B cell (primary cell): ENCODE measurements around the gene RASSF1. TPM values are rescaled to one million over a fixed set of nuclear protein-coding genes. Genes with fewer than 3 reads are reported as not detected.

Experiments used
- ATAC-seq: fragments of 200-7000 bp; cut with Tn5 transposase; one replicate; pipeline ENCODE4 v1.10.0; 2021; ENCODE audit warnings: low read depth, mild to moderate bottlenecking, moderate number of reproducible peaks, moderate library complexity
- CTCF ChIA-PET: fragments of 350-600 bp; sonication (Branson Sonifier 250); formaldehyde crosslinking; loops from one replicate; lab custom pipeline; 2021; ENCODE audit warnings: antibody characterized with exemption, inconsistent platforms; lab: Charles Lee
- POLR2A ChIA-PET: fragments of 350-600 bp; sonication (Branson Sonifier 250); formaldehyde crosslinking; loops from one replicate; lab custom pipeline; 2021; ENCODE audit warnings: antibody characterized with exemption; lab: Charles Lee
- DNase-seq: peaks from one replicate; pipeline ENCODE4 v3.0.0; 2013
- H2AFZ ChIP-seq: 2 replicates; pipeline ENCODE4 v1.6.1; 2012; ENCODE audit warnings: mild to moderate bottlenecking, low read depth, low read length; ENCODE audit not compliant: insufficient read depth, poor library complexity, severe bottlenecking
- H3K27ac ChIP-seq, 2 donors: 1 replicate in 1 of 2; 2 replicates in 1 of 2; pipeline ENCODE4 v1.5.1; 2012 to 2013; ENCODE audit warnings: low read length in 2 of 2, mild to moderate bottlenecking in 2 of 2, moderate library complexity in 1 of 2
- H3K27me3 ChIP-seq, 4 experiments: fragments of 200-600 bp in 1 of 4; sonication (generic) in 1 of 4; replicated peaks in 1 of 4; 1 replicate in 2 of 4; 2 replicates in 2 of 4; pipeline versions ENCODE4 v1.6.1 to v1.7.0; 2013 to 2016; ENCODE audit warnings: low read length in 3 of 4, mild to moderate bottlenecking in 2 of 4, mixed read lengths in 1 of 4, moderate library complexity in 1 of 4; ENCODE audit not compliant: insufficient read depth in 4 of 4, control insufficient read depth in 3 of 4; ENCODE audit errors: control extremely low read depth in 1 of 4
- H3K36me3 ChIP-seq, 2 experiments: replicated peaks in 1 of 2; 1 replicate in 1 of 2; 2 replicates in 1 of 2; pipeline versions ENCODE4 v1.6.1 to v1.7.1; 2013; ENCODE audit warnings: low read length in 1 of 2; ENCODE audit not compliant: insufficient read depth in 2 of 2, control insufficient read depth in 1 of 2; ENCODE audit errors: control extremely low read depth in 1 of 2, extremely low read depth in 1 of 2
- H3K4me1 ChIP-seq, 2 donors: fragments of 200-600 bp in 1 of 2; sonication (generic) in 1 of 2; 1 replicate in 1 of 2; 2 replicates in 1 of 2; pipeline versions ENCODE4 v1.5.1 to v1.6.1; 2013 to 2017; ENCODE audit warnings: low read length in 2 of 2; ENCODE audit not compliant: control insufficient read depth in 2 of 2, insufficient read depth in 2 of 2
- H3K4me2 ChIP-seq: replicated peaks from 2 replicates; pipeline ENCODE3; 2012; ENCODE audit warnings: mild to moderate bottlenecking, low read depth, low read length; ENCODE audit not compliant: poor library complexity, severe bottlenecking
- H3K4me3 ChIP-seq, 5 experiments: fragments of 200-600 bp in 1 of 5; sonication (generic) in 1 of 5; 1 replicate in 3 of 5; 2 replicates in 2 of 5; pipeline versions ENCODE4 v1.5.1 to v1.7.0; 2011 to 2016; ENCODE audit warnings: low read length in 4 of 5, mild to moderate bottlenecking in 4 of 5, low read depth in 2 of 5, control low read depth in 1 of 5, moderate library complexity in 1 of 5; ENCODE audit not compliant: insufficient read depth in 1 of 5; ENCODE audit errors: control extremely low read depth in 1 of 5, extremely low read depth in 1 of 5
- H3K79me2 ChIP-seq: fragments of 200-600 bp; sonication (generic); one replicate; pipeline ENCODE4 v1.6.0; 2016; ENCODE audit warnings: low read length; ENCODE audit not compliant: control insufficient read depth, insufficient read depth
- H3K9ac ChIP-seq: fragments of 200-600 bp; sonication (generic); 2 replicates; pipeline ENCODE4 v1.6.1; 2017; ENCODE audit warnings: mild to moderate bottlenecking, low read length, moderate library complexity
- H3K9me3 ChIP-seq, 3 donors: one replicate each; pipeline versions ENCODE4 v1.6.1 to v1.7.1; 2013; ENCODE audit warnings: low read length in 2 of 3; ENCODE audit not compliant: control insufficient read depth in 2 of 3, insufficient read depth in 1 of 3; ENCODE audit errors: control extremely low read depth in 1 of 3
- H4K20me1 ChIP-seq: 2 replicates; pipeline ENCODE4 v1.6.0; 2012; ENCODE audit warnings: mild to moderate bottlenecking, low read length; ENCODE audit not compliant: insufficient read depth, control insufficient read depth, poor library complexity, severe bottlenecking
- H3K27ac Mint-ChIP-seq: one replicate; pipeline ENCODE4 v1.8.0; 2021; ENCODE audit warnings: mixed read lengths
- H3K27me3 Mint-ChIP-seq: one replicate; pipeline ENCODE4 v1.8.0; 2021; ENCODE audit warnings: mixed read lengths
- H3K4me1 Mint-ChIP-seq: one replicate; pipeline ENCODE4 v1.8.0; 2021; ENCODE audit warnings: mixed read lengths
- H3K4me3 Mint-ChIP-seq: one replicate; pipeline ENCODE4 v1.8.0; 2021; ENCODE audit warnings: mixed read lengths
- H3K9me3 Mint-ChIP-seq: one replicate; pipeline ENCODE4 v1.8.0; 2022; ENCODE audit warnings: mixed read lengths; ENCODE audit not compliant: insufficient read depth
- CTCF ChIP-seq: fragments of 200-600 bp; IDR thresholded peaks from one replicate; pipeline ENCODE4 v1.8.0; 2022; ENCODE audit warnings: antibody characterized with exemption, mild to moderate bottlenecking
- EZH2 ChIP-seq: IDR thresholded peaks from 2 replicates; pipeline ENCODE4 v1.6.1; 2012; ENCODE audit warnings: borderline replicate concordance, low read depth, mild to moderate bottlenecking, moderate library complexity, low read length; ENCODE audit not compliant: insufficient read depth, poor library complexity, severe bottlenecking
- WGBS: methylation state at CpG from one replicate; pipeline ENCODE4 v1.1.5; 2013; ENCODE audit warnings: missing lambda C conversion rate; ENCODE audit not compliant: insufficient coverage; 5-methylcytosine and 5-hydroxymethylcytosine counted together
- intact Hi-C: fragments of 100-400 bp; cut with micrococcal nuclease; formaldehyde crosslinking; loops from one replicate; pipeline ENCODE4 v1.10.0; 2022
- polyA plus RNA-seq: library from polyadenylated mRNA; depleted of rRNA; stranded (reverse); fragments of >200 nt; gene quantifications from 2 replicates; pipeline ENCODE4 v1.2.3, GENCODE V29; 2012
- total RNA-seq, 2 donors: library from RNA; stranded (reverse); fragments of 120-200 nt in 1 of 2; gene quantifications; 1 replicate in 1 of 2; 2 replicates in 1 of 2; pipeline versions ENCODE4 v1.2.3 to v1.2.4, GENCODE V29; 2013 to 2022

The RASSF1 gene
- total and polyA plus RNA-seq, 2 donors (not counting 1 experiment from before 2014, with no cell fraction given), result 121 to 223 TPM

GRCh38 chr3:50290161-50290641, 50.4 kb downstream of the RASSF1 start:
- no peaks in the 10 kb centered on the region for H3K9me3 Mint-ChIP-seq
- H3K79me2 ChIP-seq, result peaks cover 18% of the 10 kb centered on the region
- no peak overlapping the region for H3K9ac ChIP-seq
- 98% methylated on average over 14 of the region's 16 CpGs for WGBS
- H3K27ac Mint-ChIP-seq, result no peak overlapping the region
- ChIA-PET CTCF (interaction anchor here (0.6 to 1.7 kb wide), 2 partner anchors 9 to 12 kb away, joined by 4 to 5 read pairs; partner anchors contain the start of genes HYAL3 and NAA80), POLR2A (no interaction called here)
- peaks cover 11 to 17% of the 10 kb centered on the region in 2 donors for H3K4me1 ChIP-seq
- no peaks in the 10 kb centered on the region for H3K9me3 ChIP-seq
- TF ChIP-seq EZH2, result no peak
- no peak for TF ChIP-seq CTCF
- ATAC-seq (no peak), DNase-seq (no peak)
- intact Hi-C loops, result loop anchor here (10.0 kb wide), 1 partner anchor 1095 kb away; the partner anchor contains the start of gene MANF
- H3K4me2 ChIP-seq, result no peak overlapping the region
- H3K4me3 ChIP-seq, result no peak overlapping the region
- no peaks in the 10 kb centered on the region for H4K20me1 ChIP-seq
- no peak overlapping the region for H3K27ac ChIP-seq
- H3K4me3 Mint-ChIP-seq, result peak overlapping the region; percentile 39
- no peaks in the 10 kb centered on the region for H3K27me3 Mint-ChIP-seq
- no peaks in the 10 kb centered on the region for H3K27me3 ChIP-seq
- peaks cover 0 to 29% of the 10 kb centered on the region in 2 experiments for H3K36me3 ChIP-seq
- peaks cover 14% of the 10 kb centered on the region for H3K4me1 Mint-ChIP-seq
- no peak overlapping the region for H2AFZ ChIP-seq

- H3K4me1 Mint-ChIP-seq, result peaks cover 14% of the 10 kb centered on the region
- H4K20me1 ChIP-seq, result no peaks in the 10 kb centered on the region
- intact Hi-C loops, result no loop called here
- H3K9ac ChIP-seq, result no peak overlapping the region
- no peak for TF ChIP-seq CTCF
- no peak for TF ChIP-seq EZH2
- WGBS, result 97% methylated on average over 5 of the region's 6 CpGs
- no peak overlapping the region for H3K27ac Mint-ChIP-seq
- no peak overlapping the region for H3K4me3 Mint-ChIP-seq
- no peak overlapping the region for H2AFZ ChIP-seq
- DNase-seq (no peak), ATAC-seq (no peak)
- H3K79me2 ChIP-seq, result peaks cover 18% of the 10 kb centered on the region
- H3K27me3 ChIP-seq, result no peaks in the 10 kb centered on the region
- peaks cover 11 to 17% of the 10 kb centered on the region in 2 donors for H3K4me1 ChIP-seq
- no peaks in the 10 kb centered on the region for H3K27me3 Mint-ChIP-seq
- H3K4me2 ChIP-seq, result no peak overlapping the region
- H3K4me3 ChIP-seq, result no peak overlapping the region
- H3K36me3 ChIP-seq, result peaks cover 0 to 29% of the 10 kb centered on the region in 2 experiments
- H3K27ac ChIP-seq, result no peak overlapping the region
- ChIA-PET POLR2A (no interaction called here), CTCF (interaction anchor here (1.7 kb wide), 1 partner anchor 10 kb away, joined by 5 read pairs; the partner anchor contains the start of genes HYAL3 and NAA80)
- no peaks in the 10 kb centered on the region for H3K9me3 ChIP-seq
- H3K9me3 Mint-ChIP-seq, result no peaks in the 10 kb centered on the region
These were observed 51.5 kb downstream of the RASSF1 start for GRCh38 chr3:50289130-50289529.
